ENCODE results near the gene ATF4. TPM values are rescaled to one million over a fixed set of nuclear protein-coding genes. Genes with fewer than 3 reads are reported as not detected.
A peak's percentile ranks its signal among the peaks of the same experiment; 100 is the strongest.

ATF4 gene
- total and polyA plus RNA-seq, 2 of the 13 experiments (the other 11 are each of a cell fraction or from before 2014, with no cell fraction given), result 486 to 1,297 TPM

GRCh38 chr22:39532215-39533073, 12.1 kb downstream of the ATF4 start, which contains the start of gene RPS19BP1 (continued):
- TF ChIP-seq ZNF292 (CRISPR knock-in tag; IDR thresholded peaks at IDR 0.05; ENCODE audit: borderline replicate concordance, low read depth) (no peak), ELF1 (CRISPR knock-in tag; IDR thresholded peaks at IDR 0.05) (peak; percentile 94), ZNF12 (CRISPR knock-in tag; IDR thresholded peaks at IDR 0.05) (no peak), TBX3 (IDR thresholded peaks at IDR 0.05; ENCODE audit: borderline replicate concordance) (no peak), LCORL (IDR thresholded peaks at IDR 0.05) (no peak), LCORL (CRISPR knock-in tag; IDR thresholded peaks at IDR 0.05) (no peak; the same call in 1 of the 2 replicates), IRF9 (CRISPR knock-in tag; IDR thresholded peaks at IDR 0.05; ENCODE audit: borderline replicate concordance) (peak; percentile 47; the same call in 1 of the 2 replicates), ZNF780A (CRISPR knock-in tag; IDR thresholded peaks at IDR 0.05) (no peak), NONO (IDR thresholded peaks at IDR 0.05) (no peak), NONO (CRISPR knock-in tag; conservative IDR thresholded peaks at IDR 0.05) (peak; percentile 83), ZNF24 (IDR thresholded peaks at IDR 0.05) (no peak), RBAK (CRISPR knock-in tag; IDR thresholded peaks at IDR 0.05) (no peak), ZNF883 (CRISPR knock-in tag; IDR thresholded peaks at IDR 0.05; ENCODE audit: not compliant biosample characterization) (peak; percentile 64), RXRB (CRISPR knock-in tag; IDR thresholded peaks at IDR 0.05; ENCODE audit: borderline replicate concordance) (peak; percentile 62; the same call in 1 of the 2 replicates), ZBTB37 (CRISPR knock-in tag; IDR thresholded peaks at IDR 0.05) (no peak), ZFP36 (IDR thresholded peaks at IDR 0.05; ENCODE audit: borderline replicate concordance, low read depth, low read length, partially characterized antibody) (no peak), HOXA7 (CRISPR knock-in tag; IDR thresholded peaks at IDR 0.05) (no peak), ZNF879 (CRISPR knock-in tag; IDR thresholded peaks at IDR 0.05) (no peak), ZNF564 (CRISPR knock-in tag; IDR thresholded peaks at IDR 0.05) (no peak), HOXA5 (CRISPR knock-in tag; IDR thresholded peaks at IDR 0.05) (peak; percentile 77), HNRNPK (IDR thresholded peaks at IDR 0.05; ENCODE audit: low read depth, low read length, poor library complexity, severe bottlenecking) (no peak), TOE1 (CRISPR knock-in tag; IDR thresholded peaks at IDR 0.05) (no peak)
- TF ChIP-seq, protein P1, sequence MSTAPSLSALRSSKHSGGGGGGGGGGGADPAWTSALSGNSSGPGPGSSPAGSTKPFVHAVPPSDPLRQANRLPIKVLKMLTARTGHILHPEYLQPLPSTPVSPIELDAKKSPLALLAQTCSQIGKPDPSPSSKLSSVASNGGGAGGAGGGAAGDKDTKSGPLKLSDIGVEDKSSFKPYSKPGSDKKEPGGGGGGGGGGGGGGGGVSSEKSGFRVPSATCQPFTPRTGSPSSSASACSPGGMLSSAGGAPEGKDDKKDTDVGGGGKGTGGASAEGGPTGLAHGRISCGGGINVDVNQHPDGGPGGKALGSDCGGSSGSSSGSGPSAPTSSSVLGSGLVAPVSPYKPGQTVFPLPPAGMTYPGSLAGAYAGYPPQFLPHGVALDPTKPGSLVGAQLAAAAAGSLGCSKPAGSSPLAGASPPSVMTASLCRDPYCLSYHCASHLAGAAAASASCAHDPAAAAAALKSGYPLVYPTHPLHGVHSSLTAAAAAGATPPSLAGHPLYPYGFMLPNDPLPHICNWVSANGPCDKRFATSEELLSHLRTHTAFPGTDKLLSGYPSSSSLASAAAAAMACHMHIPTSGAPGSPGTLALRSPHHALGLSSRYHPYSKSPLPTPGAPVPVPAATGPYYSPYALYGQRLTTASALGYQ (CRISPR knock-in tag; IDR thresholded peaks at IDR 0.05), result 0 out of 2 replicates have a peak, but pooled peaks have one; percentile 45
- TF ChIP-seq, protein P2, sequence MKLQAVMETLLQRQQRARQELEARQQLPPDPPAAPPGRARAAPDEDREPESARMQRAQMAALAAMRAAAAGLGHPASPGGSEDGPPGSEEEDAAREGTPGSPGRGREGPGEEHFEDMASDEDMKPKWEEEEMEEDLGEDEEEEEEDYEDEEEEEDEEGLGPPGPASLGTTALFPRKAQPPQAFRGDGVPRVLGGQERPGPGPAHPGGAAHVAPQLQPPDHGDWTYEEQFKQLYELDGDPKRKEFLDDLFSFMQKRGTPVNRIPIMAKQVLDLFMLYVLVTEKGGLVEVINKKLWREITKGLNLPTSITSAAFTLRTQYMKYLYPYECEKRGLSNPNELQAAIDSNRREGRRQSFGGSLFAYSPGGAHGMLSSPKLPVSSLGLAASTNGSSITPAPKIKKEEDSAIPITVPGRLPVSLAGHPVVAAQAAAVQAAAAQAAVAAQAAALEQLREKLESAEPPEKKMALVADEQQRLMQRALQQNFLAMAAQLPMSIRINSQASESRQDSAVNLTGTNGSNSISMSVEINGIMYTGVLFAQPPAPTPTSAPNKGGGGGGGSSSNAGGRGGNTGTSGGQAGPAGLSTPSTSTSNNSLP (IDR thresholded peaks at IDR 0.05; ENCODE audit: low read depth, low read length), result no peak

All from HepG2 (cell line).